H1 (cell line): ENCODE results near the gene OR2V1. TPM values are rescaled to one million over a fixed set of nuclear protein-coding genes. Genes with fewer than 3 reads are reported as not detected.

Source experiments
- CTCF ChIA-PET: fragments of 300-600 bp; sonication (Branson Sonifier 250); formaldehyde crosslinking; loops from one replicate; lab custom pipeline; 2021; ENCODE audit not compliant: partially characterized antibody; lab: Charles Lee
- POLR2A ChIA-PET: fragments of 300-600 bp; sonication (Branson Sonifier 250); formaldehyde crosslinking; loops from one replicate; lab custom pipeline; 2021; ENCODE audit warnings: inconsistent platforms; ENCODE audit not compliant: partially characterized antibody; lab: Charles Lee
- DNase-seq, 2 experiments: peaks; one replicate each; pipeline versions ENCODE4 v3.0.0 to v3.0.0-alpha.2; 2010 to 2022; ENCODE audit warnings: low spot score in 2 of 2, low read depth in 1 of 2, mixed read lengths in 1 of 2
- FAIRE-seq: peaks from 2 replicates; lab custom pipeline; 2011; peaks lifted over from hg19 to GRCh38; lab: Jason Lieb, UNC
- H2AFZ ChIP-seq: 2 replicates; pipeline ENCODE4 v1.8.1; 2012; ENCODE audit warnings: low read length, inconsistent platforms
- H2AK5ac ChIP-seq: 2 replicates; pipeline ENCODE4 v1.6.1; 2013; ENCODE audit warnings: low read depth, low read length
- H2BK120ac ChIP-seq: replicated peaks from 2 replicates; pipeline ENCODE3; 2013; ENCODE audit warnings: low read depth, low read length, inconsistent platforms
- H2BK12ac ChIP-seq: 2 replicates; pipeline ENCODE4 v1.6.1; 2013; ENCODE audit warnings: low read depth, low read length
- H2BK15ac ChIP-seq: 2 replicates; pipeline ENCODE4 v1.6.1; 2013; ENCODE audit warnings: low read length
- H2BK20ac ChIP-seq: 2 replicates; pipeline ENCODE4 v1.6.1; 2013; ENCODE audit warnings: low read length
- H2BK5ac ChIP-seq: 2 replicates; pipeline ENCODE4 v1.6.1; 2013; ENCODE audit warnings: low read depth, low read length
- H3K14ac ChIP-seq: 2 replicates; pipeline ENCODE4 v1.6.1; 2013; ENCODE audit warnings: inconsistent platforms; ENCODE audit not compliant: insufficient read length
- H3K18ac ChIP-seq: 2 replicates; pipeline ENCODE4 v1.6.1; 2013; ENCODE audit warnings: low read length; ENCODE audit errors: extremely low read depth
- H3K23ac ChIP-seq: 2 replicates; pipeline ENCODE4 v1.6.1; 2013; ENCODE audit warnings: inconsistent platforms; ENCODE audit not compliant: insufficient read length
- H3K23me2 ChIP-seq: 2 replicates; pipeline ENCODE4 v1.6.1; 2013; ENCODE audit warnings: low read depth, low read length
- H3K27ac ChIP-seq: 2 replicates; pipeline ENCODE4 v1.6.1; 2011; ENCODE audit warnings: low read depth, low read length, inconsistent platforms
- H3K27me3 ChIP-seq, 4 experiments: replicated peaks in 1 of 4; 1 replicate in 1 of 4; 2 replicates in 3 of 4; pipeline versions ENCODE4 v1.6.1 to v1.8.1; 2011 to 2013; ENCODE audit warnings: low read length in 3 of 4, mild to moderate bottlenecking in 3 of 4, inconsistent platforms in 2 of 4, mixed read lengths in 2 of 4, moderate library complexity in 1 of 4; ENCODE audit not compliant: control insufficient read depth in 3 of 4, insufficient read depth in 3 of 4; ENCODE audit errors: extremely low read depth in 1 of 4
- H3K36me3 ChIP-seq, 4 experiments: 2 replicates each; pipeline versions ENCODE4 v1.6.1 to v1.8.1; 2011 to 2013; ENCODE audit warnings: mild to moderate bottlenecking in 4 of 4, low read length in 3 of 4, moderate library complexity in 2 of 4, control low read depth in 1 of 4, inconsistent platforms in 1 of 4; ENCODE audit not compliant: insufficient read depth in 4 of 4, control insufficient read depth in 2 of 4
- H3K4ac ChIP-seq: replicated peaks from 2 replicates; pipeline ENCODE3; 2013; ENCODE audit warnings: low read length, low read depth, mixed read lengths, inconsistent platforms; ENCODE audit not compliant: insufficient read length
- H3K4me1 ChIP-seq, 4 experiments: replicated peaks in 1 of 4; 1 replicate in 1 of 4; 2 replicates in 3 of 4; pipeline versions ENCODE4 v1.6.1 to v1.8.1; 2011 to 2013; ENCODE audit warnings: low read length in 3 of 4, inconsistent platforms in 2 of 4, mixed read lengths in 1 of 4; ENCODE audit not compliant: insufficient read depth in 4 of 4, control insufficient read depth in 3 of 4
- H3K4me2 ChIP-seq, 2 experiments: 2 replicates each; pipeline versions ENCODE4 v1.6.1 to v1.8.1; 2011 to 2013; ENCODE audit warnings: low read depth in 2 of 2, low read length in 2 of 2, control low read depth in 1 of 2, inconsistent platforms in 1 of 2, mild to moderate bottlenecking in 1 of 2; ENCODE audit not compliant: insufficient read depth in 1 of 2
- H3K4me3 ChIP-seq, 4 experiments: fragments of 200-600, 300-600 bp in 1 of 4; sonication (generic), shearing (Covaris generic), sonication (Bioruptor Twin) in 1 of 4; 2 replicates each; pipeline versions ENCODE4 v1.5.1 to v1.8.1; 2011 to 2016; ENCODE audit warnings: low read length in 4 of 4, low read depth in 3 of 4, control low read depth in 2 of 4, inconsistent platforms in 2 of 4, mild to moderate bottlenecking in 2 of 4, mixed read lengths in 1 of 4, moderate library complexity in 1 of 4; ENCODE audit not compliant: insufficient read depth in 2 of 4; ENCODE audit errors: extremely low read depth in 1 of 4
- H3K56ac ChIP-seq: replicated peaks from 2 replicates; pipeline ENCODE3; 2013; ENCODE audit warnings: low read depth, mild to moderate bottlenecking, mixed read lengths, low read length, inconsistent platforms; ENCODE audit not compliant: insufficient read length
- H3K79me1 ChIP-seq: 2 replicates; pipeline ENCODE4 v1.6.1; 2013; ENCODE audit warnings: low read depth, low read length, control low read depth
- H3K79me2 ChIP-seq, 2 experiments: 2 replicates each; pipeline versions ENCODE4 v1.6.1 to v1.8.1; 2012 to 2013; ENCODE audit warnings: low read length in 2 of 2, mild to moderate bottlenecking in 2 of 2, inconsistent platforms in 1 of 2; ENCODE audit not compliant: insufficient read depth in 2 of 2, control insufficient read depth in 1 of 2
- H3K9ac ChIP-seq, 4 experiments: replicated peaks in 1 of 4; 1 replicate in 1 of 4; 2 replicates in 3 of 4; pipeline versions ENCODE4 v1.6.1 to v1.8.1; 2011 to 2013; ENCODE audit warnings: low read depth in 3 of 4, low read length in 3 of 4, control low read depth in 2 of 4, mild to moderate bottlenecking in 2 of 4, moderate library complexity in 2 of 4, inconsistent platforms in 1 of 4; ENCODE audit errors: extremely low read depth in 1 of 4
- H3K9me3 ChIP-seq, 2 experiments: 2 replicates each; pipeline versions ENCODE4 v1.6.1 to v1.8.1; 2012 to 2013; ENCODE audit warnings: mild to moderate bottlenecking in 2 of 2, moderate library complexity in 2 of 2, control low read depth in 1 of 2, inconsistent platforms in 1 of 2, low read depth in 1 of 2, low read length in 1 of 2, mixed read lengths in 1 of 2; ENCODE audit not compliant: insufficient read depth in 2 of 2
- H4K20me1 ChIP-seq, 2 experiments: replicated peaks in 1 of 2; 2 replicates each; pipeline versions ENCODE3 to v1.8.1; 2011 to 2013; ENCODE audit warnings: inconsistent platforms in 2 of 2, low read length in 2 of 2, mild to moderate bottlenecking in 1 of 2; ENCODE audit not compliant: insufficient read depth in 2 of 2, control insufficient read depth in 1 of 2
- H4K5ac ChIP-seq: 2 replicates; pipeline ENCODE4 v1.6.1; 2013; ENCODE audit warnings: low read length, low read depth, mixed read lengths, inconsistent platforms; ENCODE audit not compliant: insufficient read length
- H4K8ac ChIP-seq: 2 replicates; pipeline ENCODE4 v1.8.0; 2013; ENCODE audit warnings: mild to moderate bottlenecking, moderate library complexity, low read length, inconsistent platforms; ENCODE audit not compliant: insufficient read depth; ENCODE audit errors: extremely low read depth
- H4K91ac ChIP-seq: replicated peaks from 2 replicates; pipeline ENCODE3; 2013; ENCODE audit warnings: low read length, mixed read lengths, inconsistent platforms; ENCODE audit not compliant: insufficient read length
- BCL11A ChIP-seq, 2 experiments: IDR thresholded peaks; one replicate each; pipeline ENCODE4 v1.6.1; 2011; ENCODE audit warnings: low read depth in 2 of 2, low read length in 2 of 2, mild to moderate bottlenecking in 2 of 2
- BRCA1 ChIP-seq: IDR thresholded peaks from 2 replicates; pipeline ENCODE4 v1.6.1; 2012; ENCODE audit warnings: low read depth, low read length, improper control_type of control experiment
- CHD1 ChIP-seq: IDR thresholded peaks from 2 replicates; pipeline ENCODE4 v1.6.1; 2012; ENCODE audit warnings: low read depth, low read length, improper control_type of control experiment
- FOSL1 ChIP-seq: IDR thresholded peaks from 2 replicates; pipeline ENCODE4 v1.6.1; 2011; ENCODE audit warnings: mild to moderate bottlenecking, low read depth, low read length, moderate library complexity; ENCODE audit not compliant: insufficient read depth
- HDAC6 ChIP-seq: IDR thresholded peaks from one replicate; pipeline ENCODE4 v1.7.1; 2012; ENCODE audit warnings: low read depth, mild to moderate bottlenecking, inconsistent platforms, low read length, moderate library complexity
- KDM1A ChIP-seq: fragments of 200-600, 300-600 bp; sonication (generic); IDR thresholded peaks from 2 replicates; pipeline ENCODE4 v1.7.1; 2016; ENCODE audit warnings: mild to moderate bottlenecking, low read length, borderline replicate concordance
- KDM5A ChIP-seq: fragments of 200-600 bp; IDR thresholded peaks from 2 replicates; pipeline ENCODE4 v1.7.1; 2012; ENCODE audit warnings: mild to moderate bottlenecking, low read length, inconsistent platforms, mixed read lengths
- MAFK ChIP-seq: IDR thresholded peaks from 2 replicates; pipeline ENCODE4 v1.6.1; 2012; ENCODE audit warnings: low read depth, mild to moderate bottlenecking, improper control_type of control experiment, low read length
- POU5F1 ChIP-seq: IDR thresholded peaks from 2 replicates; pipeline ENCODE4 v1.6.1; 2011; ENCODE audit warnings: low read depth, mild to moderate bottlenecking, low read length, moderate library complexity
- SRF ChIP-seq: IDR thresholded peaks from 2 replicates; pipeline ENCODE4 v1.6.1; 2011; ENCODE audit warnings: mild to moderate bottlenecking, low read depth, low read length, moderate library complexity
- WGBS, 2 experiments: shearing (Covaris generic) in 1 of 2; methylation state at CpG; one replicate each; pipeline versions ENCODE4 v1.1.6 to v1.1.7; 2013 to 2015; ENCODE audit warnings: low lambda C conversion rate in 2 of 2, mixed read lengths in 2 of 2, inconsistent platforms in 1 of 2, low coverage in 1 of 2, missing lambda C conversion rate in 1 of 2; ENCODE audit not compliant: insufficient replicate concordance in 2 of 2, insufficient coverage in 1 of 2, insufficient read length in 1 of 2; ENCODE audit errors: extremely low coverage in 1 of 2, missing lambda C conversion rate in 1 of 2; 5-methylcytosine and 5-hydroxymethylcytosine counted together
- polyA plus RNA-seq, 7 experiments: library from polyadenylated mRNA; depleted of rRNA in 3 of 7; stranded (reverse) in 5 of 7; unstranded in 2 of 7; fragments of >200 nt in 5 of 7; fragments of 200-250 nt in 2 of 7; gene quantifications; 1 replicate in 5 of 7; 2 replicates in 1 of 7; 4 replicates in 1 of 7; pipeline versions ENCODE4 v1.2.1 to v1.2.3, GENCODE V29; 2011 to 2013; ENCODE audit warnings: missing spikeins in 2 of 7, mixed read lengths in 2 of 7
- total RNA-seq: library from RNA; stranded (reverse); fragmentation: NEBNext Ultra II Directional; extraction: Animal tissue kit (Norgen Biotek cat#: 25700); gene quantifications from 2 replicates; pipeline ENCODE4 v1.2.1, GENCODE V29; 2021
- TF ChIP-seq, protein P1 (sequence below): IDR thresholded peaks from 2 replicates; pipeline ENCODE4 v1.6.1; 2012; ENCODE audit warnings: inconsistent platforms

OR2V1 gene
- total and polyA plus RNA-seq, 2 of the 8 experiments (the other 6 are each of a cell fraction or from before 2014, with no cell fraction given): not detected

- Histone ChIP-seq H3K23ac (no peak overlapping the region), H3K79me2 (no peaks in the 10 kb centered on the region), H2BK120ac (no peak overlapping the region), H3K79me1 (no peaks in the 10 kb centered on the region), H2BK5ac (no peak overlapping the region), H2BK12ac (no peak overlapping the region), H3K14ac (no peak overlapping the region), H2AFZ (no peak overlapping the region), H3K56ac (no peak overlapping the region), H2BK20ac (no peak overlapping the region), H3K23me2 (peaks cover 18% of the 10 kb centered on the region), H2AK5ac (no peak overlapping the region), H3K36me3 (no peaks in the 10 kb centered on the region), H3K27ac (no peak overlapping the region), H3K4me3 (peak overlapping the region in 1 of 4 experiments; percentile 40; a peak in 1 of 8 replicates), H3K9me3 (no peaks in the 10 kb centered on the region), H3K4ac (no peak overlapping the region), H3K18ac (no peak overlapping the region), H3K27me3 (peaks cover 6 to 31% (median 26%) of the 10 kb centered on the region in 4 experiments), H3K4me1 (peaks cover 0 to 3% (median 0%) of the 10 kb centered on the region in 4 experiments; a peak in 3 of 7 replicates), H4K20me1 (no peaks in the 10 kb centered on the region), H3K9ac (no peak overlapping the region), H4K8ac (no peak overlapping the region), H4K5ac (no peak overlapping the region), H3K4me2 (peak overlapping the region in 1 of 2 experiments; percentile 95; a peak in 2 of 4 replicates), H2BK15ac (no peak overlapping the region), H4K91ac (no peak overlapping the region)
- POLR2A ChIA-PET: interaction anchor here (1.8 kb wide), 1 partner anchor 18 kb away, joined by 4 read pairs; no protein-coding TSS in a partner anchor
- FAIRE-seq (no peak), DNase-seq (no peak)
- WGBS, 2 experiments: 87% methylated on average over 6 of the region's 6 CpGs; no CpG with 5 or more reads in 1 of the 2 experiments
- CTCF ChIA-PET: interaction anchor here (1.0 to 2.1 kb wide), 13 partner anchors 7 to 375 kb away, joined by 3 to 26 read pairs (median 4); no protein-coding TSS in a partner anchor
- TF ChIP-seq CHD1: no peak
- TF ChIP-seq SRF: no peak
- no peak for TF ChIP-seq BCL11A (IDR thresholded peaks at IDR 0.05; ENCODE audit: low read depth in 2 of 2, low read length in 2 of 2)
- no peak for TF ChIP-seq FOSL1
- no peak for TF ChIP-seq POU5F1
- TF ChIP-seq, protein P1, sequence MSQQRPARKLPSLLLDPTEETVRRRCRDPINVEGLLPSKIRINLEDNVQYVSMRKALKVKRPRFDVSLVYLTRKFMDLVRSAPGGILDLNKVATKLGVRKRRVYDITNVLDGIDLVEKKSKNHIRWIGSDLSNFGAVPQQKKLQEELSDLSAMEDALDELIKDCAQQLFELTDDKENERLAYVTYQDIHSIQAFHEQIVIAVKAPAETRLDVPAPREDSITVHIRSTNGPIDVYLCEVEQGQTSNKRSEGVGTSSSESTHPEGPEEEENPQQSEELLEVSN: no peak
- TF ChIP-seq KDM5A: no peak
- no peak for TF ChIP-seq MAFK
- TF ChIP-seq HDAC6: no peak
- TF ChIP-seq BRCA1: no peak
- no peak for TF ChIP-seq KDM1A
These were observed 36.1 kb upstream of the OR2V1 start for GRCh38 chr5:181166812-181167733.
